Activated naive CD4-positive, alpha-beta T cell treated with anti-CD3 and anti-CD28 coated beads, Interleukin-2, amount 10 ng/mL, durations not matched to agents 7 days and 5 days (primary cell): Measurements from ENCODE around the gene RMND5A.
"Not testable (repeated sequence)": the region's sequence is repeated elsewhere in the genome, so short reads cannot be mapped to it uniquely, and the experiment has no call there.

ENCODE experiments used
- CTCF ChIA-PET: fragments of 350-600 bp; sonication (Branson Sonifier 250); formaldehyde crosslinking; loops from one replicate; lab custom pipeline; 2021; ENCODE audit warnings: antibody characterized with exemption; lab: Charles Lee
- DNase-seq: peaks from one replicate; pipeline ENCODE4 v3.0.0-alpha.2; 2020
- H3K27ac Mint-ChIP-seq: one replicate; pipeline ENCODE4 v1.8.0; 2021; ENCODE audit warnings: mild to moderate bottlenecking, moderate library complexity, mixed read lengths
- H3K27me3 Mint-ChIP-seq: one replicate; pipeline ENCODE4 v1.8.0; 2021; ENCODE audit warnings: mild to moderate bottlenecking, mixed read lengths
- H3K36me3 Mint-ChIP-seq: one replicate; pipeline ENCODE4 v1.8.0; 2021; ENCODE audit warnings: mixed read lengths
- H3K4me1 Mint-ChIP-seq: one replicate; pipeline ENCODE4 v1.8.0; 2021; ENCODE audit warnings: mixed read lengths
- H3K4me3 Mint-ChIP-seq: one replicate; pipeline ENCODE4 v1.8.0; 2021; ENCODE audit warnings: mild to moderate bottlenecking, moderate library complexity, mixed read lengths
- H3K9me3 Mint-ChIP-seq: one replicate; pipeline ENCODE4 v1.8.0; 2021; ENCODE audit warnings: mixed read lengths

The RMND5A gene

GRCh38 chr2:86734896-86735295 is 14.8 kb downstream of the RMND5A start:
- H3K27ac Mint-ChIP-seq, H3K9me3 Mint-ChIP-seq, H3K4me3 Mint-ChIP-seq, H3K36me3 Mint-ChIP-seq, H3K4me1 Mint-ChIP-seq, DNase-seq, CTCF ChIA-PET, H3K27me3 Mint-ChIP-seq: not testable (repeated sequence)

- CTCF ChIA-PET, H3K27ac Mint-ChIP-seq, H3K27me3 Mint-ChIP-seq, H3K9me3 Mint-ChIP-seq, H3K4me3 Mint-ChIP-seq, H3K4me1 Mint-ChIP-seq, DNase-seq: not testable (repeated sequence)
- peaks cover 16% of the 10 kb centered on the region for H3K36me3 Mint-ChIP-seq
Observed at GRCh38 chr2:86739485-86739884, 19.4 kb downstream of the RMND5A start.

GRCh38 chr2:86739889-86740288 is 19.8 kb downstream of the RMND5A start:
- CTCF ChIA-PET, H3K4me3 Mint-ChIP-seq, H3K4me1 Mint-ChIP-seq, DNase-seq, H3K27me3 Mint-ChIP-seq, H3K9me3 Mint-ChIP-seq, H3K27ac Mint-ChIP-seq: not testable (repeated sequence)
- H3K36me3 Mint-ChIP-seq = peaks cover 19% of the 10 kb centered on the region

GRCh38 chr2:86741889-86742498 is 21.9 kb downstream of the RMND5A start:
- CTCF ChIA-PET = not testable (repeated sequence)

GRCh38 chr2:86744152-86744551 is 24.1 kb downstream of the RMND5A start:
- H3K4me1 Mint-ChIP-seq = peaks cover 3% of the 10 kb centered on the region
- CTCF ChIA-PET = no interaction called here
- H3K27ac Mint-ChIP-seq = no peak overlapping the region

More at GRCh38 chr2:86741889-86742498, 21.9 kb downstream of the RMND5A start:
- H3K27ac Mint-ChIP-seq, H3K4me1 Mint-ChIP-seq, DNase-seq, H3K4me3 Mint-ChIP-seq, H3K9me3 Mint-ChIP-seq, H3K27me3 Mint-ChIP-seq: not testable (repeated sequence)
- H3K36me3 Mint-ChIP-seq = peaks cover 25% of the 10 kb centered on the region

GRCh38 chr2:86746939-86747338 is 26.8 kb downstream of the RMND5A start:
- Mint-ChIP-seq H3K4me1 (peaks cover 3% of the 10 kb centered on the region), H3K27me3 (no peaks in the 10 kb centered on the region), H3K27ac (no peak overlapping the region), H3K36me3 (peaks cover 63% of the 10 kb centered on the region), H3K4me3 (no peak overlapping the region), H3K9me3 (peaks cover 12% of the 10 kb centered on the region)
- DNase-seq = no peak
- CTCF ChIA-PET = no interaction called here

More at GRCh38 chr2:86744152-86744551, 24.1 kb downstream of the RMND5A start:
- Mint-ChIP-seq H3K9me3 (no peaks in the 10 kb centered on the region), H3K27me3 (no peaks in the 10 kb centered on the region), H3K36me3 (peaks cover 37% of the 10 kb centered on the region), H3K4me3 (no peak overlapping the region)
- no peak for DNase-seq

GRCh38 chr2:86747711-86748639 is 27.9 kb downstream of the RMND5A start:
- Mint-ChIP-seq H3K27me3 (no peaks in the 10 kb centered on the region), H3K4me1 (peaks cover 1% of the 10 kb centered on the region), H3K27ac (no peak overlapping the region), H3K36me3 (peaks cover 66% of the 10 kb centered on the region), H3K9me3 (peaks cover 12% of the 10 kb centered on the region), H3K4me3 (no peak overlapping the region)
- CTCF ChIA-PET = interaction anchor here (0.6 to 1.0 kb wide), 2 partner anchors 13 to 519 kb away, joined by 3 read pairs; no protein-coding TSS in a partner anchor
- no peak for DNase-seq

GRCh38 chr2:86750240-86750839 is 30.2 kb downstream of the RMND5A start:
- H3K27me3 Mint-ChIP-seq = no peaks in the 10 kb centered on the region
- DNase-seq = no peak
- H3K9me3 Mint-ChIP-seq = peaks cover 12% of the 10 kb centered on the region
- no peak overlapping the region for H3K27ac Mint-ChIP-seq
- no peaks in the 10 kb centered on the region for H3K4me1 Mint-ChIP-seq
- no peak overlapping the region for H3K4me3 Mint-ChIP-seq
- CTCF ChIA-PET = no interaction called here
- peaks cover 60% of the 10 kb centered on the region for H3K36me3 Mint-ChIP-seq

- H3K36me3 Mint-ChIP-seq = peaks cover 71% of the 10 kb centered on the region
- H3K27me3 Mint-ChIP-seq = no peaks in the 10 kb centered on the region
- no peak for DNase-seq
- peaks cover 12% of the 10 kb centered on the region for H3K9me3 Mint-ChIP-seq
- no peak overlapping the region for H3K4me3 Mint-ChIP-seq
- CTCF ChIA-PET = no interaction called here
- no peaks in the 10 kb centered on the region for H3K4me1 Mint-ChIP-seq
- H3K27ac Mint-ChIP-seq = no peak overlapping the region
Observed at GRCh38 chr2:86751778-86752177, 31.7 kb downstream of the RMND5A start.

- peaks cover 12% of the 10 kb centered on the region for H3K9me3 Mint-ChIP-seq
- peaks cover 67% of the 10 kb centered on the region for H3K36me3 Mint-ChIP-seq
- CTCF ChIA-PET = interaction anchor here (2.4 kb wide), 1 partner anchor 11 kb away, joined by 6 read pairs; no protein-coding TSS in a partner anchor
- no peaks in the 10 kb centered on the region for H3K4me1 Mint-ChIP-seq
- H3K27ac Mint-ChIP-seq = no peak overlapping the region
- H3K27me3 Mint-ChIP-seq = no peaks in the 10 kb centered on the region
- no peak for DNase-seq
- H3K4me3 Mint-ChIP-seq = no peak overlapping the region
Observed at GRCh38 chr2:86752934-86753333, 32.8 kb downstream of the RMND5A start.

- Mint-ChIP-seq H3K27ac (no peak overlapping the region), H3K27me3 (no peaks in the 10 kb centered on the region), H3K4me1 (no peaks in the 10 kb centered on the region), H3K9me3 (peaks cover 12% of the 10 kb centered on the region), H3K36me3 (peaks cover 66% of the 10 kb centered on the region), H3K4me3 (no peak overlapping the region)
- CTCF ChIA-PET = interaction anchor here (2.4 kb wide), 1 partner anchor 11 kb away, joined by 6 read pairs; no protein-coding TSS in a partner anchor
- DNase-seq = no peak
Observed at GRCh38 chr2:86753606-86754005, 33.5 kb downstream of the RMND5A start.

- CTCF ChIA-PET = no interaction called here
- Mint-ChIP-seq H3K36me3 (peaks cover 34% of the 10 kb centered on the region), H3K27me3 (no peaks in the 10 kb centered on the region), H3K4me3 (no peak overlapping the region), H3K27ac (no peak overlapping the region), H3K9me3 (no peaks in the 10 kb centered on the region), H3K4me1 (no peaks in the 10 kb centered on the region)
- no peak for DNase-seq
Observed at GRCh38 chr2:86758405-86758804, 38.3 kb downstream of the RMND5A start.

GRCh38 chr2:86760371-86760770 is 40.3 kb downstream of the RMND5A start:
- no peak for DNase-seq
- Mint-ChIP-seq H3K36me3 (peaks cover 28% of the 10 kb centered on the region), H3K27me3 (no peaks in the 10 kb centered on the region), H3K9me3 (no peaks in the 10 kb centered on the region), H3K4me1 (no peaks in the 10 kb centered on the region), H3K4me3 (no peak overlapping the region), H3K27ac (no peak overlapping the region)
- CTCF ChIA-PET = interaction anchor here (1.1 kb wide), 1 partner anchor 12 kb away, joined by 3 read pairs; no protein-coding TSS in a partner anchor

- no peak overlapping the region for H3K4me3 Mint-ChIP-seq
- CTCF ChIA-PET = interaction anchor here (1.3 to 3.2 kb wide), 6 partner anchors 11 to 543 kb away, joined by 3 to 20 read pairs (median 7); no protein-coding TSS in a partner anchor
- no peaks in the 10 kb centered on the region for H3K9me3 Mint-ChIP-seq
- H3K27me3 Mint-ChIP-seq = no peaks in the 10 kb centered on the region
- H3K4me1 Mint-ChIP-seq = no peaks in the 10 kb centered on the region
- H3K36me3 Mint-ChIP-seq = peaks cover 33% of the 10 kb centered on the region
- no peak overlapping the region for H3K27ac Mint-ChIP-seq
- DNase-seq = peak; percentile 50
Observed at GRCh38 chr2:86764661-86765309, 44.7 kb downstream of the RMND5A start.
